Ishikawa (cell line): ENCODE data around the gene ZNF32.

Source experiments
- CEBPB ChIP-seq: IDR thresholded peaks from 2 replicates; pipeline ENCODE4 v1.6.1; 2012
- CREB1 ChIP-seq: IDR thresholded peaks from 2 replicates; pipeline ENCODE4 v1.6.1; 2012; ENCODE audit warnings: low read depth
- EGR1 ChIP-seq: IDR thresholded peaks from 2 replicates; pipeline ENCODE4 v1.6.1; 2012
- EP300 ChIP-seq: IDR thresholded peaks from 2 replicates; pipeline ENCODE4 v1.6.1; 2012; ENCODE audit warnings: borderline replicate concordance
- FOXM1 ChIP-seq: IDR thresholded peaks from 2 replicates; pipeline ENCODE4 v1.6.1; 2012; ENCODE audit warnings: low read depth, borderline replicate concordance
- NFIC ChIP-seq: IDR thresholded peaks from 2 replicates; pipeline ENCODE4 v1.6.1; 2012
- RAD21 ChIP-seq: IDR thresholded peaks from 2 replicates; pipeline ENCODE4 v1.6.1; 2012; ENCODE audit warnings: low read depth
- TAF1 ChIP-seq: IDR thresholded peaks from 2 replicates; pipeline ENCODE4 v1.6.1; 2012; ENCODE audit warnings: low read depth, mild to moderate bottlenecking
- TCF12 ChIP-seq: IDR thresholded peaks from 2 replicates; pipeline ENCODE4 v1.6.1; 2012; ENCODE audit warnings: low read depth
- TEAD4 ChIP-seq: IDR thresholded peaks from 2 replicates; pipeline ENCODE4 v1.6.1; 2012
- YY1 ChIP-seq: IDR thresholded peaks from 2 replicates; pipeline ENCODE4 v1.6.1; 2012; ENCODE audit warnings: low read depth
- ZBTB7A ChIP-seq: IDR thresholded peaks from 2 replicates; pipeline ENCODE4 v1.6.1; 2012; ENCODE audit warnings: low read depth
- TF ChIP-seq, protein P1 (sequence below): IDR thresholded peaks from 2 replicates; pipeline ENCODE4 v1.6.1; 2012
- TF ChIP-seq, protein P2 (sequence below): IDR thresholded peaks from 2 replicates; pipeline ENCODE4 v1.6.1; 2012; ENCODE audit warnings: low read depth, mild to moderate bottlenecking
- TF ChIP-seq, protein P3 (sequence below): IDR thresholded peaks from 2 replicates; pipeline ENCODE4 v1.6.1; 2012

The ZNF32 gene

DNA sequence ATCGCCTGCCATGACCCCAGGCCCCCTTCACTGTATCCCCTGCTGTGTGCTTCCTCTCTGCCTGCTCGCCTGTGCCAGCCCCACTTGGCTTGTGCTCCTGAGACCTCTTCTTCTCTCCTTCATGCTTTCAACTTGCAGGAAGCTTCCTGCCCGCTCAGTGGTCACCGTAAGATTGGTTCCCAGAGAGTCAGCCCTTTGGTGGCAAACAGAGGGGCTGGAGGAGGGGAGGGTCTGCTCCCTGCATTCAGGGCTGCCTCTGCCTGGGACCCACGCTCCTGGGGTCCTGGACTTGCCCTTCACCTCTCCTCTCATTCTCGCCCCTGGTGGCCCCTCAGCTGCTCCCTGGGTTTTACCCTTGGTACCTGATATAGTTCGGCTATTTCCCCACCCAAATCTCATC, 45.8 kb upstream of the ZNF32 start:
- TF ChIP-seq, protein P1, sequence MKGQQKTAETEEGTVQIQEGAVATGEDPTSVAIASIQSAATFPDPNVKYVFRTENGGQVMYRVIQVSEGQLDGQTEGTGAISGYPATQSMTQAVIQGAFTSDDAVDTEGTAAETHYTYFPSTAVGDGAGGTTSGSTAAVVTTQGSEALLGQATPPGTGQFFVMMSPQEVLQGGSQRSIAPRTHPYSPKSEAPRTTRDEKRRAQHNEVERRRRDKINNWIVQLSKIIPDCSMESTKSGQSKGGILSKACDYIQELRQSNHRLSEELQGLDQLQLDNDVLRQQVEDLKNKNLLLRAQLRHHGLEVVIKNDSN: no peak
- TF ChIP-seq TCF12: no peak
- TF ChIP-seq, protein P2, sequence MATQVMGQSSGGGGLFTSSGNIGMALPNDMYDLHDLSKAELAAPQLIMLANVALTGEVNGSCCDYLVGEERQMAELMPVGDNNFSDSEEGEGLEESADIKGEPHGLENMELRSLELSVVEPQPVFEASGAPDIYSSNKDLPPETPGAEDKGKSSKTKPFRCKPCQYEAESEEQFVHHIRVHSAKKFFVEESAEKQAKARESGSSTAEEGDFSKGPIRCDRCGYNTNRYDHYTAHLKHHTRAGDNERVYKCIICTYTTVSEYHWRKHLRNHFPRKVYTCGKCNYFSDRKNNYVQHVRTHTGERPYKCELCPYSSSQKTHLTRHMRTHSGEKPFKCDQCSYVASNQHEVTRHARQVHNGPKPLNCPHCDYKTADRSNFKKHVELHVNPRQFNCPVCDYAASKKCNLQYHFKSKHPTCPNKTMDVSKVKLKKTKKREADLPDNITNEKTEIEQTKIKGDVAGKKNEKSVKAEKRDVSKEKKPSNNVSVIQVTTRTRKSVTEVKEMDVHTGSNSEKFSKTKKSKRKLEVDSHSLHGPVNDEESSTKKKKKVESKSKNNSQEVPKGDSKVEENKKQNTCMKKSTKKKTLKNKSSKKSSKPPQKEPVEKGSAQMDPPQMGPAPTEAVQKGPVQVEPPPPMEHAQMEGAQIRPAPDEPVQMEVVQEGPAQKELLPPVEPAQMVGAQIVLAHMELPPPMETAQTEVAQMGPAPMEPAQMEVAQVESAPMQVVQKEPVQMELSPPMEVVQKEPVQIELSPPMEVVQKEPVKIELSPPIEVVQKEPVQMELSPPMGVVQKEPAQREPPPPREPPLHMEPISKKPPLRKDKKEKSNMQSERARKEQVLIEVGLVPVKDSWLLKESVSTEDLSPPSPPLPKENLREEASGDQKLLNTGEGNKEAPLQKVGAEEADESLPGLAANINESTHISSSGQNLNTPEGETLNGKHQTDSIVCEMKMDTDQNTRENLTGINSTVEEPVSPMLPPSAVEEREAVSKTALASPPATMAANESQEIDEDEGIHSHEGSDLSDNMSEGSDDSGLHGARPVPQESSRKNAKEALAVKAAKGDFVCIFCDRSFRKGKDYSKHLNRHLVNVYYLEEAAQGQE: no peak
- no peak for TF ChIP-seq TAF1
- no peak for TF ChIP-seq TEAD4
- TF ChIP-seq CREB1: no peak
- TF ChIP-seq RAD21: no peak
- no peak for TF ChIP-seq NFIC

DNA sequence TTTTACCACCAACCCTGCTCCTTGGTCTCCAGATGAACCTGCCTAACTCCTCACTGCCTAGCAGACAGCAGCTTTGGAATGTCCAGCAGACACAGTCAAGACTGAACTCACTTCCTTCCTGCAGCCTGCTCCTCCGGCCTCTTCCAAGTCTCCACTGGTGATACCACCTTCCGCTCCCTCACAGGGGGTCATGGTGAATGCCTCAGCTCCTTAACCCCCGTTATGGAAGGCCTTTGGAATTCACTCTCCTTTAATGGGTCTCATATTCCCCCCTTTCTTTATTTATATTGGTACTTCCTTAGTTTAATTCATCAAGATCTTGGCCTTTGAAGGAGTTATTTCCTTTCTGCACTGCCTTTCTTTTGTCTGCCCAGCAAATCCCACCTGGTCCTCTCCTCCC, 44.9 kb upstream of the ZNF32 start:
- no peak for TF ChIP-seq ZBTB7A
- TF ChIP-seq CREB1: no peak
- no peak for TF ChIP-seq CEBPB
- TF ChIP-seq TEAD4: no peak
- no peak for TF ChIP-seq EGR1
- TF ChIP-seq, protein P1: no peak
- TF ChIP-seq YY1: no peak
- TF ChIP-seq FOXM1: no peak
- TF ChIP-seq, protein P2: no peak
- TF ChIP-seq TAF1: no peak
- TF ChIP-seq NFIC: no peak
- TF ChIP-seq, protein P3, sequence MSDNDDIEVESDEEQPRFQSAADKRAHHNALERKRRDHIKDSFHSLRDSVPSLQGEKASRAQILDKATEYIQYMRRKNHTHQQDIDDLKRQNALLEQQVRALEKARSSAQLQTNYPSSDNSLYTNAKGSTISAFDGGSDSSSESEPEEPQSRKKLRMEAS: no peak
- no peak for TF ChIP-seq RAD21

DNA sequence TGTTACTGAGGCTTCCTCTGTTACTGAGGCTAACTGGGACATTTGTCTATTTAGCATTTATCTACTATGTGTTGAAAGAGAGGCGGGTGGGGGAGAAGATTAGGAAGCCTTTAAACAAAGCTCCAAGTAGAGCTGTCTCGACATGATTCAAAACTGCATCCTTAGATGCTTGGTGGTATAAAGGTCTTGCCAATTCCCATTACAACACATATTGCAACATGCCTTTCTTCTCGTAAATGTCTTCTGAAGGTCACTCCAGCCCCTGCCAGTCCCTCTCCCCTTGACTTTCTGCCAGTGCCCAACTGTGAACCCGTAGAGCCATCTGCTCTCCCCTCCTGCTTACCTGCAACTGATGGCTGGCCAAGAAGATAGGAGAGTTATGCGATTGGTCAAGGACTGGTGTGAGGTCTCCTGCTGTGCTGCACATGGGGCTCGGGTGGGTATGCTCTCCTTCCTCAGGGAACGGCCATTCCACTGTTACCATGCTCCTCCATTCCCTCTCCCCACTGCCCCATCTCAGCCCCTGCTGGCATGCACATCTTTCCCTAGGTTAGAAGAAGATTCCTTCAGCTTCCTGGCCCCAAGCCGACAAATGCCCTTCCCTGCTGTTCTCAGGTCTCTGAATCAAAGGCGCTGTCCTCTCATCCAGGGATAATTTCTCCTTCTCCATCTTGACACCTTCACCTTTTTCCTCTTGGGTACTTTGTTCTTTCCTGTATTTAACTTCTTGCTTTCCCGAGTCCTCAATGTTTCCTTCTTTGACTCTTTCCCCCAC, 43.6 kb upstream of the ZNF32 start:
- TF ChIP-seq RAD21 (no peak), CEBPB (no peak), TAF1 (no peak), NFIC (no peak), EP300 (no peak), EGR1 (no peak), CREB1 (no peak), YY1 (no peak), TEAD4 (no peak), FOXM1 (no peak), TCF12 (no peak), ZBTB7A (no peak)
- TF ChIP-seq, protein P2: no peak
- TF ChIP-seq, protein P3: no peak
- TF ChIP-seq, protein P1: no peak

DNA sequence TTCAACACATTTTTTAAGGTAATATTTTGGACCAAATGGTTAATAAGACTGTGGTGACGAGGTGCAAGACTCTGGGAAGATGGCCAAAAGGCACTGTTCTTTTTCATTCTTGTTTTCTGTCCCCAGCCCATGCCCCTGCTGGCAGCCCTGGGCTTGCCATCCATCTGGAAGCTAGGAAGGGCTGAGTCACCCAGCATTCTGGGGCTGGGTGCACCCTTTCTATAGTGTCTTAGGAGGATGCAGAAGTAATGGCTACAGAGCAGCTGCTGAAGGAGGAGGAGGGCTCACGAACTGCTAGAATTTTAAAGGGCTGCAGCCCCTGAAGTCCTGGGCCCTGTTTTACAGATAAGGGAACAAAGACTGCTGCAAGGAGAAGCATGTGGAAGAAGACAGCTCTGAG, 42.8 kb upstream of the ZNF32 start:
- no peak for TF ChIP-seq EGR1
